SU-DHL-6 (cell line): ENCODE data around the gene RSPRY1.

Experiments
- H2AFZ ChIP-seq: fragments of 200-600 bp; sonication (generic); 2 replicates; pipeline ENCODE4 v1.6.1; 2014; ENCODE audit warnings: low read depth, mild to moderate bottlenecking, moderate library complexity, mixed read lengths, antibody characterized with exemption, low read length; ENCODE audit not compliant: severe bottlenecking
- H3F3A ChIP-seq: fragments of 200-600 bp; shearing (Covaris generic); 2 replicates; pipeline ENCODE4 v1.6.0; 2016; ENCODE audit warnings: antibody characterized with exemption, mild to moderate bottlenecking; ENCODE audit not compliant: insufficient read depth
- H3K27ac ChIP-seq: fragments of 200-600 bp; sonication (generic); 2 replicates; pipeline ENCODE4 v1.5.1; 2016; ENCODE audit warnings: low read depth, mild to moderate bottlenecking, low read length, moderate library complexity, mixed read lengths
- H3K27me3 ChIP-seq: fragments of 200-600 bp; sonication (generic), shearing (Covaris generic); 2 replicates; pipeline ENCODE4 v1.6.0; 2014; ENCODE audit warnings: mild to moderate bottlenecking, low read length
- H3K36me3 ChIP-seq: fragments of 200-600 bp; sonication (generic); 2 replicates; pipeline ENCODE4 v1.6.1; 2014; ENCODE audit warnings: mild to moderate bottlenecking, low read length, mixed read lengths
- H3K4me2 ChIP-seq: fragments of 300-600, 200-600 bp; shearing (Covaris generic), sonication (generic); 2 replicates; pipeline ENCODE4 v1.6.0; 2014; ENCODE audit warnings: low read length, low read depth, mild to moderate bottlenecking; ENCODE audit not compliant: poor library complexity, severe bottlenecking
- H3K4me3 ChIP-seq: fragments of 200-600 bp; sonication (generic); 2 replicates; pipeline ENCODE4 v1.5.1; 2014; ENCODE audit warnings: antibody characterized with exemption, low read length, mild to moderate bottlenecking, mixed read lengths; ENCODE audit not compliant: insufficient read depth, poor library complexity, severe bottlenecking
- H3K79me2 ChIP-seq: fragments of 200-600 bp; sonication (generic); 2 replicates; pipeline ENCODE4 v1.6.1; 2014; ENCODE audit warnings: mild to moderate bottlenecking, low read length, moderate library complexity; ENCODE audit not compliant: insufficient read depth
- H3K9ac ChIP-seq: fragments of 200-600 bp; sonication (generic); 2 replicates; pipeline ENCODE4 v1.7.0; 2014; ENCODE audit warnings: mild to moderate bottlenecking, low read length
- H3K9me2 ChIP-seq: fragments of 200-600 bp; sonication (generic); replicated peaks from 2 replicates; pipeline ENCODE4 v1.6.1; 2014; ENCODE audit warnings: low read length; ENCODE audit not compliant: insufficient read depth
- H3K9me3 ChIP-seq: fragments of 200-600 bp; sonication (generic); 2 replicates; pipeline ENCODE4 v1.6.1; 2014; ENCODE audit warnings: low read length, mixed read lengths; ENCODE audit not compliant: insufficient read depth
- H4K20me1 ChIP-seq: fragments of 200-600 bp; sonication (generic); 2 replicates; pipeline ENCODE4 v1.6.1; 2014; ENCODE audit warnings: low read depth, mild to moderate bottlenecking, antibody characterized with exemption, low read length, moderate library complexity, mixed read lengths
- EZH2phosphoT487 ChIP-seq: fragments of 200-600 bp; sonication (generic), shearing (Covaris generic); conservative IDR thresholded peaks from 2 replicates; pipeline ENCODE4 v1.6.1; 2018; ENCODE audit warnings: mild to moderate bottlenecking, antibody characterized with exemption, low read length, moderate library complexity, mixed read lengths
- TF ChIP-seq, protein P1 (sequence below): fragments of 200-600 bp; sonication (generic); IDR thresholded peaks from one replicate; pipeline ENCODE4 v1.5.1; 2017; ENCODE audit warnings: antibody characterized with exemption, mild to moderate bottlenecking, low read length, moderate library complexity; ENCODE audit not compliant: insufficient read depth, poor library complexity, severe bottlenecking

Gene RSPRY1

GRCh38 chr16:57143149-57143921 is 42.8 kb upstream of the RSPRY1 start:
- Histone ChIP-seq H3K79me2 (no peaks in the 10 kb centered on the region), H3K27me3 (no peaks in the 10 kb centered on the region), H3K9me2 (no peaks in the 10 kb centered on the region), H3K9me3 (no peaks in the 10 kb centered on the region), H3F3A (no peaks in the 10 kb centered on the region), H3K4me3 (no peak overlapping the region), H3K9ac (no peak overlapping the region), H3K4me2 (no peak overlapping the region), H3K36me3 (no peaks in the 10 kb centered on the region), H3K27ac (no peak overlapping the region), H2AFZ (no peak overlapping the region), H4K20me1 (no peaks in the 10 kb centered on the region)
- TF ChIP-seq, protein P1, sequence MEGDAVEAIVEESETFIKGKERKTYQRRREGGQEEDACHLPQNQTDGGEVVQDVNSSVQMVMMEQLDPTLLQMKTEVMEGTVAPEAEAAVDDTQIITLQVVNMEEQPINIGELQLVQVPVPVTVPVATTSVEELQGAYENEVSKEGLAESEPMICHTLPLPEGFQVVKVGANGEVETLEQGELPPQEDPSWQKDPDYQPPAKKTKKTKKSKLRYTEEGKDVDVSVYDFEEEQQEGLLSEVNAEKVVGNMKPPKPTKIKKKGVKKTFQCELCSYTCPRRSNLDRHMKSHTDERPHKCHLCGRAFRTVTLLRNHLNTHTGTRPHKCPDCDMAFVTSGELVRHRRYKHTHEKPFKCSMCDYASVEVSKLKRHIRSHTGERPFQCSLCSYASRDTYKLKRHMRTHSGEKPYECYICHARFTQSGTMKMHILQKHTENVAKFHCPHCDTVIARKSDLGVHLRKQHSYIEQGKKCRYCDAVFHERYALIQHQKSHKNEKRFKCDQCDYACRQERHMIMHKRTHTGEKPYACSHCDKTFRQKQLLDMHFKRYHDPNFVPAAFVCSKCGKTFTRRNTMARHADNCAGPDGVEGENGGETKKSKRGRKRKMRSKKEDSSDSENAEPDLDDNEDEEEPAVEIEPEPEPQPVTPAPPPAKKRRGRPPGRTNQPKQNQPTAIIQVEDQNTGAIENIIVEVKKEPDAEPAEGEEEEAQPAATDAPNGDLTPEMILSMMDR = no peak
- TF ChIP-seq EZH2phosphoT487 = no peak

DNA sequence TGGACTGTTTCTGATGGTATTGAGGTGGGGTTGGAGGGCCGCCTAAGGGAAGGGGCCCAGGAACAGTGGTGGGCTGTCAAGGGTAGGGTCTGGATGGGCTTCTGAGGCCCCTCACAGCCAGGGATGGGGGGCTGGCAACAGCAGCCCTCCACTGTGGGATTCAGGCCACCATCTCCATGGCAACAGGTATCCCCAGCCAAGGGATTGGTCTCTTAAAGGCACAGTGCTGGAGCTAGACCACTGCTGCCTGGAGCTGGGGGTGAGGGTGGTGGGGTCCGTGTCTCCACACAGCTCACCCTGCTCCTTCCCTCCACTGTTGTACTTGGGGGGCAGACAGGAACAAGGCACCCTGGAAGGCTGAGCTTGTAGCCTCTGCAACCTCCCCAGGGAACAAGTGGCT is 42.1 kb upstream of the RSPRY1 start:
- Histone ChIP-seq H3K36me3 (no peaks in the 10 kb centered on the region), H3K79me2 (no peaks in the 10 kb centered on the region), H3K9ac (no peak overlapping the region), H2AFZ (no peak overlapping the region), H3K9me2 (no peaks in the 10 kb centered on the region), H3K27me3 (no peaks in the 10 kb centered on the region), H3K27ac (no peak overlapping the region), H3K9me3 (no peaks in the 10 kb centered on the region), H3K4me2 (no peak overlapping the region), H3F3A (no peaks in the 10 kb centered on the region), H4K20me1 (no peaks in the 10 kb centered on the region), H3K4me3 (no peak overlapping the region)
- TF ChIP-seq, protein P1 = no peak
- no peak for TF ChIP-seq EZH2phosphoT487

- TF ChIP-seq, protein P1 = no peak
- TF ChIP-seq EZH2phosphoT487 = no peak
- Histone ChIP-seq H3K4me2 (no peak overlapping the region), H3F3A (no peaks in the 10 kb centered on the region), H3K9me2 (no peaks in the 10 kb centered on the region), H3K4me3 (no peak overlapping the region), H3K9me3 (no peaks in the 10 kb centered on the region), H3K27me3 (no peaks in the 10 kb centered on the region), H2AFZ (no peak overlapping the region), H4K20me1 (no peaks in the 10 kb centered on the region), H3K9ac (no peak overlapping the region), H3K27ac (no peak overlapping the region), H3K79me2 (no peaks in the 10 kb centered on the region), H3K36me3 (no peaks in the 10 kb centered on the region)
Observed at GRCh38 chr16:57145046-57146021, 40.8 kb upstream of the RSPRY1 start.
